Measurements from ENCODE around the gene PTBP2.

GRCh38 chr1:96730574-96731298 lies 9.2 kb downstream of the PTBP2 start:
- no peak for TF ChIP-seq CTCF (IDR thresholded peaks at IDR 0.05)
- TF ChIP-seq POLR2AphosphoS5 (IDR thresholded peaks at IDR 0.05), result no peak
- TF ChIP-seq POLR2A (IDR thresholded peaks at IDR 0.05), result no peak

Data from transverse colon (tissue), 4 donors.